GM23248 (cell line): Measurements from ENCODE around the gene CEP85.

Experiments
- EZH2 ChIP-seq: fragments of 200-600 bp; sonication (generic); IDR thresholded peaks from 2 replicates; pipeline ENCODE4 v1.6.1; 2018; ENCODE audit warnings: antibody characterized with exemption, mild to moderate bottlenecking; ENCODE audit not compliant: insufficient read depth, poor library complexity, severe bottlenecking
- EZH2phosphoT487 ChIP-seq: fragments of 200-600 bp; sonication (generic); IDR thresholded peaks from 2 replicates; pipeline ENCODE4 v1.6.1; 2018; ENCODE audit warnings: antibody characterized with exemption, moderate library complexity, mild to moderate bottlenecking, low read depth; ENCODE audit not compliant: insufficient read depth

- TF ChIP-seq EZH2 = no peak
- no peak for TF ChIP-seq EZH2phosphoT487
Measured at GRCh38 chr1:26263212-26263611, 29.2 kb downstream of the CEP85 start.
